ENCODE measurements around the gene TUBA4A. TPM values are rescaled to one million over a fixed set of nuclear protein-coding genes. Genes with fewer than 3 reads are reported as not detected.

Gene TUBA4A
- total RNA-seq: 10 to 100 TPM in 1 of 4 donors, 1 to 10 TPM in 3; 8.0 to 24.6 (median 9.4) TPM

- H3K27me3 ChIP-seq: peaks cover 0 to 41% of the 10 kb centered on the region in 2 donors
- no peaks in the 10 kb centered on the region for H3K9me3 ChIP-seq
- H3K4me1 ChIP-seq: peaks cover 0 to 56% (median 32%) of the 10 kb centered on the region in 4 donors
- 0% methylated on average over 21 to 34 of the region's 76 CpGs for WGBS, 2 donors
- TF ChIP-seq POLR2A (IDR thresholded peaks at IDR 0.05) (peak; percentile 68 to 91), CTCF (IDR thresholded peaks at IDR 0.05) (peak in 3 of 5 experiments; percentile 12 to 46 (median 41)), EP300 (IDR thresholded peaks at IDR 0.05) (peak; percentile 55 to 90)
- peaks cover 0 to 9% (median 0%) of the 10 kb centered on the region in 3 donors for H3K36me3 ChIP-seq
- peak; percentile 65 to 69 for DNase-seq (ENCODE audit: low spot score in 2 of 2)
- peak within 1 kb of the TSS; percentile 7 to 89 (median 70) for H3K27ac ChIP-seq
- H3K4me3 ChIP-seq: peak within 1 kb of the TSS; percentile 49 to 81 (median 68)
Measured at GRCh38 chr2:219253753-219254589, at the start of gene TUBA4A. TSS of gene TUBA4A (minus strand) at chr2:219253918. CDS start at chr2:219253858, 60 bp downstream.

DNA sequence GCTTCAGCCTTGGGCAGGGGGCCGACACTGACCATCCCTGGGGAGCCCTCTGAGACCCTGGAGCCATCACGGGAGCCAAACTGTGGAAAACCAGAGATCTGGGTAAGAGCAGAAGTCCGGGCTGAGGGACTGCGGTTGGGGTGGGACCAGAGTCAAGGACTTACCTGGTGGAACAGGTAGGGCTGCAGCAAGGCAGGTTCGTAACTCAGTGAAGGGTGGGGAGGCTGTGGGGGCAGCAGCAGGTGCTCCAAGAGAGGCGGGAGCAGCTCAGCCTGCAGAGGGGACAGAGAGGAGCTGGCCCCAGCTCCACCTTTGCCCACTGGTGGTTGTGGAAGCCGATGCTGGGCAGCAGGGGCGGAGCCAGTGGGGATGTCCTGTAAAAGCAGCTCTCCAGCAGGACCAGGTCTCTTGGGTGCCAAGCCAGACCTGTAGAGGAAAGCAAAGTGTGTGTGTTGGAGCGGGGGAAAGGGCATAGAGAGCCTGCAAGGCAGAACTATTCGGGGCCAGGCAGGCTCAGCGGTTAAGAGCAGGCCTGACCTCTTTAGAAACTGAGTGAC is 48.8 kb upstream of the TUBA4A start:
- 75% methylated on average over 10 to 11 of the region's 11 CpGs for WGBS, 2 donors
- Histone ChIP-seq H3K36me3 (no peaks in the 10 kb centered on the region), H3K9me3 (no peaks in the 10 kb centered on the region), H3K4me3 (no peak overlapping the region), H3K27ac (no peak overlapping the region), H3K27me3 (peaks cover 0 to 45% of the 10 kb centered on the region in 2 donors), H3K4me1 (peaks cover 0 to 7% (median 0%) of the 10 kb centered on the region in 4 donors)
- no peak for TF ChIP-seq POLR2A (IDR thresholded peaks at IDR 0.05)
- TF ChIP-seq EP300 (IDR thresholded peaks at IDR 0.05): no peak
- TF ChIP-seq CTCF (IDR thresholded peaks at IDR 0.05): no peak
- DNase-seq (ENCODE audit: low spot score in 2 of 2): no peak

GRCh38 chr2:219300022-219300421 is 46.3 kb upstream of the TUBA4A start:
- WGBS, 2 donors: 43 to 55% methylated on average over 4 to 5 of the region's 5 CpGs
- DNase-seq (ENCODE audit: low spot score in 2 of 2): no peak

DNA sequence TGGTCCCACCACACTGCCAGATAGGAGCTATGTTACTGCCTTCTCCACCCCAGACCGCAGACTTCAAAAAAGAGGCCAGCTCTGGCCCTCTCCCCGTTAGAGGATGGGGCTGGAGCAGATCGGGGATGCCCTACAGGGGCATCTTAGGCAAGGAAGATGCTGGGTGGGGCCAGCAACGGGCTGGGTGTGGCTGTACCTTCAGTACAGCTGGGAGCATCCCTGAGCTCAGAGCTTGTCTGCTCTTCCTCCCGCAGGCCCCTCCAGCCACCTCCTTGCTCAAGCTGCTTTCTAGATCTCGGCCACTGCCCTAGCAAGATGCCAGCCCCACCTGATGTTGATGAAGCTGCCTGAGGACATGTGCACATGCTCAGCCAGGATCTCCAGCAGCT is 45.6 kb upstream of the TUBA4A start:
- TF ChIP-seq POLR2A (IDR thresholded peaks at IDR 0.05): no peak
- TF ChIP-seq CTCF (IDR thresholded peaks at IDR 0.05): no peak
- no peak for TF ChIP-seq EP300 (IDR thresholded peaks at IDR 0.05)
- no peak for DNase-seq (ENCODE audit: low spot score in 2 of 2)
- H3K36me3 ChIP-seq: no peaks in the 10 kb centered on the region
- H3K4me1 ChIP-seq: peaks cover 0 to 16% (median 0%) of the 10 kb centered on the region in 4 donors
- H3K4me3 ChIP-seq: no peak overlapping the region
- WGBS, 2 donors: 76 to 83% methylated on average over 4 to 6 of the region's 6 CpGs
- no peaks in the 10 kb centered on the region for H3K9me3 ChIP-seq
- no peak overlapping the region for H3K27ac ChIP-seq
- peaks cover 0 to 26% of the 10 kb centered on the region in 2 donors for H3K27me3 ChIP-seq

More at GRCh38 chr2:219300022-219300421, 46.3 kb upstream of the TUBA4A start:
- Histone ChIP-seq H3K4me3 (no peak overlapping the region), H3K9me3 (no peaks in the 10 kb centered on the region), H3K36me3 (no peaks in the 10 kb centered on the region), H3K27ac (no peak overlapping the region), H3K4me1 (peaks cover 0 to 12% (median 0%) of the 10 kb centered on the region in 4 donors), H3K27me3 (peaks cover 0 to 26% of the 10 kb centered on the region in 2 donors)
- TF ChIP-seq EP300 (IDR thresholded peaks at IDR 0.05) (no peak), POLR2A (IDR thresholded peaks at IDR 0.05) (no peak), CTCF (IDR thresholded peaks at IDR 0.05) (no peak)

All from tibial nerve (tissue), 4 donors.